NCI-H1105 (cell line): Measurements from ENCODE around the gene ICAM1.
"Not testable (repeated sequence)": the region's sequence is repeated elsewhere in the genome, so short reads cannot be mapped to it uniquely, and the experiment has no call there.

ENCODE experiments used
- DNase-seq: peaks from one replicate; lab custom pipeline; 2025; lab: John Stamatoyannopoulos, UW

The ICAM1 gene

DNA sequence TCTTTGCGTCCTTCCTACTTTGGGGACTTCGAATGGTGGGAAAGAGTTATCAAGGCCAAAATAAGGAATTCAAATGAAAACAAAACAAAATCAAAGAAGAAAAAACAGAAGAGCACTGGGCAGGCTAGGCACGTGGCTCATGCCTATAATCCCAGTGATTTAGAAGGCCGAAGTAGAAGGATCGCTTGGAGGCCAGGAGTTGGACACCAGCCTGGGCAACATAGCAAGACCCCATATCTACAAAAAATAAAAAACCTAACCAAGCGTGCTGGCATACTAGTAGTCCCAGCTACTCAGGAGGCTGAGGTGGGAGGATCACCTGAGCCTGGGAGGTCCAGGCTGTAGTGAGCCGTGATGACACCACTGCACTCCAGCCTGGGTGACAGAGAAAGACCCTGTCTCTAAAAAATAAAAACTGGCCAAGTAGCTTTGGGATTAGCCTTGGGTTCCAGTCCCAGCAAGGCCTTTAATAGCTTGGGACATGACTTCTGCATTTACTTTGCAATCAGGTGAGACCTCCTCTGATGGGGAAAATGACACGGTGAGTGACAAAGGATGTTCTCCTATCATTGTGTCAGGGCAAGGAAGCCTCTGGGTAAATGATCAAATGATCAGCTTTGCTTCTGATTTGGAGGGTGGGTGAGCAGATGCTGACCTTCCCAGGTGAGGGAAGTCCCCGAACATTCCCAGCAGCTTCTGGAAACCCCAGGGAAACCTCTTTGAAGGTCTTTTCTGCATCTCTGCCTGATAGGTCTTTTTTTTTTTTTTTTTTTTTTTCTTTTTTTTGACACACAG, 7.1 kb downstream of the ICAM1 start:
- DNase-seq, result no peak

DNA sequence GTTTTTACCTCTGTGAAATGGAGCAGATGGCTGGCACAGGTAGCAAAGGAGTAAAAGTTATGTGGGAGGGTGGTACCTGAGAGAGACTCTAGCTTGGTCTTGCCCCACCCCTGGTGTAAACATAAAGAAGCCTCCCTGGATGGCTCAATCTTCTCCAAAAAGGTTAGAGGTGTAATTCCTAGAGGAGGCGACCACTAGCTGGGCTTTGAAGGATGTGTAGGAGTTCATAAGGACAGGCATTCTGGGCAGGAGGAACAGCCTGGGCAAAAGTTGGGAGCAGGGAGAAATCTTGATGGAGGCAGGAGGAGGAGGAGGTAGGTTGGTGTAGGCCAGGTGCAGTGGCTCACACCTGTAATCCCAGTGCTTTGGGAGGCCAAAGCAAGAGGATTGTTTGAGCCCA, 8.0 kb downstream of the ICAM1 start:
- no peak for DNase-seq

DNA sequence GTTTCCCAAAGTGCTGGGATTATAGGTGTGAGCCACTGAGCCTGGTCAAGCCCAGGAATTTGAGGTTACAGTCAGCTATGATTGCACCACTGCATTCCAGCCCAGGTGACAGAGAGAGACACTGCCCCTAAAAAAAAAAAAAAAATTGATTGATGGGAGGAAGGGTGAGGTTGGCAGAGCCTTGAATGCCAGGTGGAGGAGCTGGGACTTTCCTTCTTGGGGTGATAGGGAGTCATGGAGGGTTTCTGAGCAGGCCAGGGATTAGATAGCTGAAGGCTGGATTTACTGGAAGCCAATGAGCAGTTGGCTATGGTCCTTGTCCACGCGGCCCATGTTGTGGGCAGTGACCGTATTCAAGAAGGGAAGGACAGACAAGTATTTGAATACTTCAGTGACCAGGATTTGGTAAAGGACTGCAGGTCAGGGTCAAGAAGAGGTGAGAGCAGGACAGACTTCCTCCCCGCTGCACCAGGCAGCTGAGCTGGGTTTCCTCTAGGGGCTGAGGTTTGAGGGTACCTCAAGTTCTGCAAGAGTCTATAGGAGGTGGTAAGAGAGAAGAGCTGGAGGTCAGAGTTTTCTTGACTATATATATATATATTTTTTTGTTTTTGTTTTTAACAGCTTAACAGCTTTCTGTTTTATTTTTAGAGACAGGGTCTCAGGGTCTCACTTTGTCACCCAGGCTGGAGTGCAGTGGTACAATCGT, 9.0 kb downstream of the ICAM1 start:
- DNase-seq, result no peak

DNA sequence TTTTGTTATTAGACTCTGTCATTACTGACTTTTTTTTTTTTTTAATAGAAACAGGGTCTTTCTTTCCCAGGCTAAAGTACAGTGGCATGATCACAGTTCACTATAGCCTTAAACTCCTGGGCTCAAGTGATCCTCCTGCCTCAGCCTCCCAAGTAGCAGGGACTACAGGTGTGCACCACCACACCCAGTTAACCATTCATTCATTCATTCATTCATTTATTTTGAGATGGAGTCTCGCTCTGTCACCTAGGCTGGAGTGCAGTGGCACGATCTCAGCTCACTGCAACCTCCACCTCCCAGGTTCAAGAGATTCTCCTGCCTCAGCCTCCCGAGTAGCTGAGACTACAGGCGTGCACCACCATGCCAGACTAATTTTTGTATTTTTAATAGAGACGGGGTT, 11.1 kb downstream of the ICAM1 start:
- not testable (repeated sequence) for DNase-seq

DNA sequence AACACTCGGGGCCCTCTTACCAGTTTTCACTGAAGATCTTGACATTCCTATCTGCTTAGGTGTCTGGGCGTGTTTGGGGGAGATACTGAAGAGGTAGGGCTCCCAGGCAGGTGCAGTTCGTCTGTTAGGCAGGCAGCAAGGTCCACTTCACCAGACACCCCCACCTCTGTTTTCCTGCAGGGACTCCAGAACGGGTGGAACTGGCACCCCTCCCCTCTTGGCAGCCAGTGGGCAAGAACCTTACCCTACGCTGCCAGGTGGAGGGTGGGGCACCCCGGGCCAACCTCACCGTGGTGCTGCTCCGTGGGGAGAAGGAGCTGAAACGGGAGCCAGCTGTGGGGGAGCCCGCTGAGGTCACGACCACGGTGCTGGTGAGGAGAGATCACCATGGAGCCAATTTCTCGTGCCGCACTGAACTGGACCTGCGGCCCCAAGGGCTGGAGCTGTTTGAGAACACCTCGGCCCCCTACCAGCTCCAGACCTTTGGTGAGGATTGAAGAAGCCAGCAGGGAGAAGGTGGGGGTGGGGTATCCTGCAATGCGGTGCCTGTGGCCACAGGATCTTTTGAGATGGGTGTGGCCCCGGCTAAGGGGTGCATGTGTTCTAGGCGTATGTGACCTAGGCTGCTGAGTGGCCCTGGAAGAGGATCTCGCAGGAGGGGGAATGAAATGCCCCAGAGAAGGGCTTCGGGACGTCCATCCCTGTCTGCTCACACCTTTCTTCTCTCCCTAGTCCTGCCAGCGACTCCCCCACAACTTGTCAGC, 12.6 kb downstream of the ICAM1 start:
- no peak for DNase-seq

DNA sequence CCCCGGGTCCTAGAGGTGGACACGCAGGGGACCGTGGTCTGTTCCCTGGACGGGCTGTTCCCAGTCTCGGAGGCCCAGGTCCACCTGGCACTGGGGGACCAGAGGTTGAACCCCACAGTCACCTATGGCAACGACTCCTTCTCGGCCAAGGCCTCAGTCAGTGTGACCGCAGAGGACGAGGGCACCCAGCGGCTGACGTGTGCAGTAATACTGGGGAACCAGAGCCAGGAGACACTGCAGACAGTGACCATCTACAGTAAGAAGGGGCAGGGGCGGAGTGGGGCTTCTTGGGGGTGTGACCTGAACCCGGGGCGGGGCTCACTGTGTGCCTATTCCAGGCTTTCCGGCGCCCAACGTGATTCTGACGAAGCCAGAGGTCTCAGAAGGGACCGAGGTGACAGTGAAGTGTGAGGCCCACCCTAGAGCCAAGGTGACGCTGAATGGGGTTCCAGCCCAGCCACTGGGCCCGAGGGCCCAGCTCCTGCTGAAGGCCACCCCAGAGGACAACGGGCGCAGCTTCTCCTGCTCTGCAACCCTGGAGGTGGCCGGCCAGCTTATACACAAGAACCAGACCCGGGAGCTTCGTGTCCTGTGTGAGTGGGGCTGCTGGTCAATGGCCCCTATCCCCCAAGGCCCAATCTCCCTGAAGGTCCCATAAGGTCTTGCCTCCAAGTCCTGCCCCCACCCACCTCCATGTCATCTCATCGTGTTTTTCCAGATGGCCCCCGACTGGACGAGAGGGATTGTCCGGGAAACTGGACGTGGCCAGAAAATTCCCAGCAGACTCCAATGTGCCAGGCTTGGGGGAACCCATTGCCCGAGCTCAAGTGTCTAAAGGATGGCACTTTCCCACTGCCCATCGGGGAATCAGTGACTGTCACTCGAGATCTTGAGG, 13.4 kb downstream of the ICAM1 start:
- no peak for DNase-seq

DNA sequence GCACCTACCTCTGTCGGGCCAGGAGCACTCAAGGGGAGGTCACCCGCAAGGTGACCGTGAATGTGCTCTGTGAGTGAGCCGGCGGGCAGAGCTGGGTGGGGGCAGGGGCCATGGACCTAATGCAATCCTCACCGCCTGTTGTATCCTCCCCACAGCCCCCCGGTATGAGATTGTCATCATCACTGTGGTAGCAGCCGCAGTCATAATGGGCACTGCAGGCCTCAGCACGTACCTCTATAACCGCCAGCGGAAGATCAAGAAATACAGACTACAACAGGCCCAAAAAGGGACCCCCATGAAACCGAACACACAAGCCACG, 14.0 kb downstream of the ICAM1 start:
- no peak for DNase-seq

DNA sequence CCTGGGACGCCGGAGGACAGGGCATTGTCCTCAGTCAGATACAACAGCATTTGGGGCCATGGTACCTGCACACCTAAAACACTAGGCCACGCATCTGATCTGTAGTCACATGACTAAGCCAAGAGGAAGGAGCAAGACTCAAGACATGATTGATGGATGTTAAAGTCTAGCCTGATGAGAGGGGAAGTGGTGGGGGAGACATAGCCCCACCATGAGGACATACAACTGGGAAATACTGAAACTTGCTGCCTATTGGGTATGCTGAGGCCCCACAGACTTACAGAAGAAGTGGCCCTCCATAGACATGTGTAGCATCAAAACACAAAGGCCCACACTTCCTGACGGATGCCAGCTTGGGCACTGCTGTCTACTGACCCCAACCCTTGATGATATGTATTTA, 14.5 kb downstream of the ICAM1 start:
- no peak for DNase-seq

DNA sequence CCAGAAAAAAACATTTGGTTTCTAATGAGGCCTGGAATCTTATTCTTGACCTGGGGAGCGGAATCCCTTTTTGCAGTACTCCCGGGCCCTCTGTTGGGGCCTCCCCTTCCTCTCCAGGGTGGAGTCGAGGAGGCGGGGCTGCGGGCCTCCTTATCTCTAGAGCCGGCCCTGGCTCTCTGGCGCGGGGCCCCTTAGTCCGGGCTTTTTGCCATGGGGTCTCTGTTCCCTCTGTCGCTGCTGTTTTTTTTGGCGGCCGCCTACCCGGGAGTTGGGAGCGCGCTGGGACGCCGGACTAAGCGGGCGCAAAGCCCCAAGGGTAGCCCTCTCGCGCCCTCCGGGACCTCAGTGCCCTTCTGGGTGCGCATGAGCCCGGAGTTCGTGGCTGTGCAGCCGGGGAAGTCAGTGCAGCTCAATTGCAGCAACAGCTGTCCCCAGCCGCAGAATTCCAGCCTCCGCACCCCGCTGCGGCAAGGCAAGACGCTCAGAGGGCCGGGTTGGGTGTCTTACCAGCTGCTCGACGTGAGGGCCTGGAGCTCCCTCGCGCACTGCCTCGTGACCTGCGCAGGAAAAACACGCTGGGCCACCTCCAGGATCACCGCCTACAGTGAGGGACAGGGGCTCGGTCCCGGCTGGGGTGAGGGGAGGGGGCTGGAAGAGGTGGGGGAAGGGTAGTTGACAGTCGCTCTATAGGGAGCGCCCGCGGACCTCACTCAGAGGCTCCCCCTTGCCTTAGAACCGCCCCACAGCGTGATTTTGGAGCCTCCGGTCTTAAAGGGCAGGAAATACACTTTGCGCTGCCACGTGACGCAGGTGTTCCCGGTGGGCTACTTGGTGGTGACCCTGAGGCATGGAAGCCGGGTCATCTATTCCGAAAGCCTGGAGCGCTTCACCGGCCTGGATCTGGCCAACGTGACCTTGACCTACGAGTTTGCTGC, 16.1 kb downstream of the ICAM1 start, which contains the start of gene ICAM4:
ICAM4 (plus strand) TSS at position 153 of the 935 bp plus-strand sequence; CDS start at position 211, 58 bp downstream.
- no peak for DNase-seq

DNA sequence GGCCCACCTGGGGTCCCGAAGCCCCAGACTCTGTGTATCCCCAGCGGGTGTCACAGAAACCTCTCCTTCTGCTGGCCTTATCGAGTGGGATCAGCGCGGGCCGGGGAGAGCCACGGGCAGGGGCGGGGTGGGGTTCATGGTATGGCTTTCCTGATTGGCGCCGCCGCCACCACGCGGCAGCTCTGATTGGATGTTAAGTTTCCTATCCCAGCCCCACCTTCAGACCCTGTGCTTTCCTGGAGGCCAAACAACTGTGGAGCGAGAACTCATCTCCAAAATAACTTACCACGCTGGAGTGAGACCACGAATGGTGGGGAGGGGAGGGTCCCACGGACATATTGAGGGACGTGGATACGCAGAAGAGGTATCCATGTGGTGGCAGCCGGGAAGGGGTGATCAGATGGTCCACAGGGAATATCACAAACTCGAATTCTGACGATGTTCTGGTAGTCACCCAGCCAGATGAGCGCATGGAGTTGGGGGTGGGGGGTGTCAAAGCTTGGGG, 17.8 kb downstream of the ICAM1 start:
- peak; percentile 14 for DNase-seq

DNA sequence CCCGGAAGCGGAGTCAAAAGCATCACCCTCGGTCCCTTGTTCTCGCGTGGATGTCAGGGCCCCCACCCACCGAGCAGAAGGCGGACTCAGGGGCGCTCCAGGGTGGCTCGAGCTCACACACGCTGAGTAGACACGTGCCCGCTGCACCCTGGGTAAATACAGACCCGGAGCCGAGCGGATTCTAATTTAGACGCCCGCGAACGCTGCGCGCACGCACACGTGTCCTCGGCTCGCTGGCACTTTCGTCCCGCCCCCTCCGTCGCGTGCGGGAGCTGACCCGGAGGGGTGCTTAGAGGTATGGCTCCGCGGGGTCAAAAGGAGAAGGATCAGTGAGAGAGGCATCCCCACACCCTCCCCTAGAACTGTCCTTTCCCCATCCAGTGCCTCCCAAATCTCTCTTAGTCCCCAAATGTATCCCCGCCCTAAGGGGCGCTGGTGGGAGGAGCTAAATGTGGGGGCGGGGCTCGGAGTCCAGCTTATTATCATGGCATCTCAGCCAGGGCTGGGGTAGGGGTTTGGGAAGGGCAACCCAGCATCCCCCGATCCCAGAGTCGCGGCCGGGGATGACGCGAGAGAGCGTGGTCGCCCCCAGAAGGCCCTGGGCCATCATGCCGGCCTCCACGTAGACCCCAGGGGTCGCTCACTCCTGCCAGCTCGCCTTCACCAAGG, 18.4 kb downstream of the ICAM1 start:
- peak; percentile 72 for DNase-seq

DNA sequence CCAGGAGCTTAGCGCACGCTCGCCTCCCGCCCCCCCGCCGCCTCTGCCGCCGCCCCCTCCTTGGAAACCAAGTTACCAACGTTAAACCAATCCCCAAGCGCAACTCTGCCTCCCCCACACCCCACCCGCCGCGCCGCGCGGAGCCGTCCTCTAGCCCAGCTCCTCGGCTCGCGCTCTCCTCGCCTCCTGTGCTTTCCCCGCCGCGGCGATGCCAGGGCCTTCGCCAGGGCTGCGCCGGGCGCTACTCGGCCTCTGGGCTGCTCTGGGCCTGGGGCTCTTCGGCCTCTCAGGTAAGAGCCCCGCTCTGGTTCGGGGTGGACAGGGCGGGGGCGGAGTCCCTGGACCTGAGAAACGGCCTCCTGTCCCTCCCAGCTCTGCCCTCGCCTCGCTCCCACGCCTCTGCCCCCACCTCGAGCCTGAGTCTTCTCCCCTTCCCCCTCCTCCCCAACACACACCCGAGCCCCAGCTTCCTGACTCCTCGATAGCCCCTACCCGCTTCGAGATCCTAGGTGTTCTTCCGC, 19.0 kb downstream of the ICAM1 start, which contains the start of gene ICAM5:
ICAM5 (plus strand) TSS at position 117 of the 521 bp plus-strand sequence; CDS start at position 209, 92 bp downstream.
- DNase-seq, result peak; percentile 46

DNA sequence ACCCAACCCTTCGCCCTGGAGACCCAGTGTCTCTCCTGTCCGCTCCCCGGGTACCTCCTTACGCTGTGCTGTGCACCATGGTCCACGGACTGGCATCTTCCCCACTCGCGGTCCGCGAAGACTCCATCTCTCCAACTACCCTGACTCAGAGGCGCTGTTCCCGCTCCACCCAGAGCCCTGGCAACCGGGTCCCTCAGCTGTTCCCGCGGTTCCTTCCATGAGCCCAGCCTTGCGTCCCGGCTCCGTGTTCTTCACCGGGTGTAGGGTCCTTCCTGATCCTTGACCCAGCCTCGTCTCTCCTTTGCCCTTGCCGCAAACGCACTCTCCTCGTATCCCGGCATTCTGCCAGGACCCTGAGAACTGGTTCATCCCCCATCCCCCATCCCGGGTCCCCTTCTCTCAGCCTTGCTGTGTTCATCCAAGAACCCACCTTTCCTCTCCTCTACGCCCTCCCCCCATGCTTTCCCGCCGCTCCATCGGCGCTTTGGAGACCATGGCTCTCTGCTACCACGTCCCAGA, 19.5 kb downstream of the ICAM1 start:
- no peak for DNase-seq

DNA sequence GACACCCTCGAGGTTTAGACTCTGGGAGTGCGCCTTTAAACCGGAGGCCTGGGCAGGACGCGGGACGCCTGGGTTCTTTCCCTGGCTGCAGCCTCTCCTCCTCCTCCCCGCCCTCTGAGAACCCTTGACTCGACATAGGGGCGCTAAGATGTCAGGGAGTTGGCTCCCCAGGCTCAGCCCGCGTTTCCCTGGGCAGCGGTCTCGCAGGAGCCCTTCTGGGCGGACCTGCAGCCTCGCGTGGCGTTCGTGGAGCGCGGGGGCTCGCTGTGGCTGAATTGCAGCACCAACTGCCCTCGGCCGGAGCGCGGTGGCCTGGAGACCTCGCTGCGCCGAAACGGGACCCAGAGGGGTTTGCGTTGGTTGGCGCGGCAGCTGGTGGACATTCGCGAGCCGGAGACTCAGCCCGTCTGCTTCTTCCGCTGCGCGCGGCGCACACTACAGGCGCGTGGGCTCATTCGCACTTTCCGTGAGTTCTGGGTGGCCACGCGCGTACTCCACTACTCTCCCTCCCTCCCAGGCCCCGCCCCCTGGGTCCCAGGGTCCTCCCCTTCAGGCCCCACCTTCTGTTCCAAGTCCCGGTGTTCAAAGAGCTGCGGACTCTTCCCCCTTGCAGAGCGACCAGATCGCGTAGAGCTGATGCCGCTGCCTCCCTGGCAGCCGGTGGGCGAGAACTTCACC, 20.1 kb downstream of the ICAM1 start:
- DNase-seq, result peak; percentile 23

DNA sequence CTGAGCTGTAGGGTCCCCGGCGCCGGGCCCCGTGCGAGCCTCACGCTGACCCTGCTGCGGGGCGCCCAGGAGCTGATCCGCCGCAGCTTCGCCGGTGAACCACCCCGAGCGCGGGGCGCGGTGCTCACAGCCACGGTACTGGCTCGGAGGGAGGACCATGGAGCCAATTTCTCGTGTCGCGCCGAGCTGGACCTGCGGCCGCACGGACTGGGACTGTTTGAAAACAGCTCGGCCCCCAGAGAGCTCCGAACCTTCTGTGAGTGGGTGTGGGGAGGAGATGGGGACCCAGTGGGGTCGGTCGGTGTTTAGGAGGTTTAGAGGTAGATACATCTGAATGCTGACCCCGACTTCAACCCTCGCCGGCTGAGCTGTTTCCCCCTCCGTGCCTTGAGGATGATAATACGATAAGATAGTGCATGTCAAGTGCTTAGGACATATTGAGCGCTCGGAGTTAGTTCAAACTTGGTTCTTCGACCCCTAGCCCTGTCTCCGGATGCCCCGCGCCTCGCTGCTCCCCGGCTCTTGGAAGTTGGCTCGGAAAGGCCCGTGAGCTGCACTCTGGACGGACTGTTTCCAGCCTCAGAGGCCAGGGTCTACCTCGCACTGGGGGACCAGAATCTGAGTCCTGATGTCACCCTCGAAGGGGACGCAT, 20.8 kb downstream of the ICAM1 start:
- DNase-seq, result no peak

DNA sequence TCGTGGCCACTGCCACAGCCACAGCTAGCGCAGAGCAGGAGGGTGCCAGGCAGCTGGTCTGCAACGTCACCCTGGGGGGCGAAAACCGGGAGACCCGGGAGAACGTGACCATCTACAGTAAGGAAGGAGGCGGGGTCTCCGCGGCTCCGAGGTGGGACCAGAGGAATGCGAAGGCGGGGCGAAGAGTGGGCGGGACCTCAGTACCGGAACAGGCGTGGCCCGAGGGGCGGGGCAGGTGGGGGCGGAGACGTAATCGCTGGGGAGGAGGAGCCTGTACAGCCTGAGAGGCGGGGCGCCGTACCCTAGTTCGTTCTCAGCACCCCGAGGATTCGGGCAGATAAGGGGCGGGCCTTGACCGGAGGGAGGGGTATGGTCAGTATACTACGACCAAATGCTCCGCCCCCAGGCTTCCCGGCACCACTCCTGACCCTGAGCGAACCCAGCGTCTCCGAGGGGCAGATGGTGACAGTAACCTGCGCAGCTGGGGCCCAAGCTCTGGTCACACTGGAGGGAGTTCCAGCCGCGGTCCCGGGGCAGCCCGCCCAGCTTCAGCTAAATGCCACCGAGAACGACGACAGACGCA, 21.4 kb downstream of the ICAM1 start:
- no peak for DNase-seq

DNA sequence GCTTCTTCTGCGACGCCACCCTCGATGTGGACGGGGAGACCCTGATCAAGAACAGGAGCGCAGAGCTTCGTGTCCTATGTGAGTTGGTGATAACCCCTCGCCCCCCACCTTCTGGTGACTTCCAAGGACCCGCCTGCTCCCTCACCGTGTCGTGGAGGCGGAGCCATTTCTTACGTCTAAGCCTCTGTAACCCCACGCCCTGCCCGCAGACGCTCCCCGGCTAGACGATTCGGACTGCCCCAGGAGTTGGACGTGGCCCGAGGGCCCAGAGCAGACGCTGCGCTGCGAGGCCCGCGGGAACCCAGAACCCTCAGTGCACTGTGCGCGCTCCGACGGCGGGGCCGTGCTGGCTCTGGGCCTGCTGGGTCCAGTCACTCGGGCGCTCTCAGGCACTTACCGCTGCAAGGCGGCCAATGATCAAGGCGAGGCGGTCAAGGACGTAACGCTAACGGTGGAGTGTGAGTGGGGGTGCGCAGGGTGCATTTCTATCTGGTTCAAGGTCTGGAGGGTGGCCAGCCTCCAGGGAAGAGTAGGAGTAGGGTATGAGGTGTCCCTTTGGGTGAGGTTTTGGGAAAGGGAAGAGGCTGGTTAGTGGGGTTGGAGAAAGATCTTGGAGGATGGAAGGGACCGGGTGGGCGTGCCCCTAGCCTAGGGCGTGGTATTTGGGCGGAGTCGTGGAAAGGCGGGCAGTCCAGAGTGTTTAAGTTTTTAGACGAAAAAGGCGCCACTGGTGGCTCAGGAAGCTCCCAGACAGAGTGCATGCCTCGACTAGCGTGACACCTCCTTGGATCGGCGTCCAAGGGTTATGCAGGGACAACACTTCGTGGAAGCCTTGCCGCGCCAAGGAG, 22.1 kb downstream of the ICAM1 start:
- DNase-seq, result no peak
